HG03342 (cell line): ENCODE results near the gene FN3K.
A peak's percentile ranks its signal among the peaks of the same experiment; 100 is the strongest.

Experiments
- ATAC-seq: cut with Tn5 transposase; IDR thresholded peaks from one replicate; pipeline ENCODE4 v1.9.1; 2021; ENCODE audit warnings: mild to moderate bottlenecking, moderate library complexity; ENCODE audit not compliant: unreplicated experiment

FN3K gene

GRCh38 chr17:82734987-82735866 is at the start of gene FN3K:
Gene FN3K, plus strand, starts transcription at chr17:82735615. Its CDS starts 22 bp downstream, at chr17:82735637.
- ATAC-seq, result no peak

- ATAC-seq, result no peak
These were observed 48.8 kb upstream of the FN3K start for GRCh38 chr17:82686366-82687324.

GRCh38 chr17:82687375-82687861 is 48.0 kb upstream of the FN3K start:
- no peak for ATAC-seq

GRCh38 chr17:82687871-82688270 is 47.5 kb upstream of the FN3K start:
- no peak for ATAC-seq

- no peak for ATAC-seq
These were observed 46.3 kb upstream of the FN3K start for GRCh38 chr17:82689077-82689476.

- ATAC-seq, result no peak
These were observed 44.5 kb upstream of the FN3K start for GRCh38 chr17:82690786-82691489.

- no peak for ATAC-seq
These were observed 43.7 kb upstream of the FN3K start for GRCh38 chr17:82691714-82692113.

GRCh38 chr17:82692268-82692667 is 43.1 kb upstream of the FN3K start:
- ATAC-seq, result no peak

GRCh38 chr17:82693168-82693867 is 42.1 kb upstream of the FN3K start:
- ATAC-seq, result no peak

- no peak for ATAC-seq
These were observed 40.8 kb upstream of the FN3K start for GRCh38 chr17:82694647-82695046.

GRCh38 chr17:82696259-82696658 is 39.2 kb upstream of the FN3K start:
- ATAC-seq, result no peak

GRCh38 chr17:82696916-82697807 is 38.3 kb upstream of the FN3K start:
- no peak for ATAC-seq

- no peak for ATAC-seq
These were observed 37.7 kb upstream of the FN3K start for GRCh38 chr17:82697808-82698064.

GRCh38 chr17:82698065-82698973 is 37.1 kb upstream of the FN3K start, which contains the start of gene RAB40B:
Gene RAB40B, minus strand, starts transcription at chr17:82698698. Its CDS starts 102 bp downstream, at chr17:82698596.
- ATAC-seq, result peak; percentile 93

- ATAC-seq, result no peak
These were observed 36.4 kb upstream of the FN3K start for GRCh38 chr17:82698974-82699442.

GRCh38 chr17:82699551-82699950 is 35.9 kb upstream of the FN3K start:
- ATAC-seq, result no peak

GRCh38 chr17:82702231-82702927 is 33.0 kb upstream of the FN3K start:
- no peak for ATAC-seq
